H1 (cell line): ENCODE data around the gene PRR33. TPM values are rescaled to one million over a fixed set of nuclear protein-coding genes. Genes with fewer than 3 reads are reported as not detected.

Experiments
- CTCF ChIA-PET: fragments of 300-600 bp; sonication (Branson Sonifier 250); formaldehyde crosslinking; loops from one replicate; lab custom pipeline; 2021; ENCODE audit not compliant: partially characterized antibody; lab: Charles Lee
- POLR2A ChIA-PET: fragments of 300-600 bp; sonication (Branson Sonifier 250); formaldehyde crosslinking; loops from one replicate; lab custom pipeline; 2021; ENCODE audit warnings: inconsistent platforms; ENCODE audit not compliant: partially characterized antibody; lab: Charles Lee
- DNase-seq, 2 experiments: peaks; one replicate each; pipeline versions ENCODE4 v3.0.0 to v3.0.0-alpha.2; 2010 to 2022; ENCODE audit warnings: low spot score in 2 of 2, low read depth in 1 of 2, mixed read lengths in 1 of 2
- FAIRE-seq: peaks from 2 replicates; lab custom pipeline; 2011; peaks lifted over from hg19 to GRCh38; lab: Jason Lieb, UNC
- H2AFZ ChIP-seq: 2 replicates; pipeline ENCODE4 v1.8.1; 2012; ENCODE audit warnings: low read length, inconsistent platforms
- H2AK5ac ChIP-seq: 2 replicates; pipeline ENCODE4 v1.6.1; 2013; ENCODE audit warnings: low read depth, low read length
- H2BK120ac ChIP-seq: replicated peaks from 2 replicates; pipeline ENCODE3; 2013; ENCODE audit warnings: low read depth, low read length, inconsistent platforms
- H2BK12ac ChIP-seq: 2 replicates; pipeline ENCODE4 v1.6.1; 2013; ENCODE audit warnings: low read depth, low read length
- H2BK15ac ChIP-seq: 2 replicates; pipeline ENCODE4 v1.6.1; 2013; ENCODE audit warnings: low read length
- H2BK20ac ChIP-seq: 2 replicates; pipeline ENCODE4 v1.6.1; 2013; ENCODE audit warnings: low read length
- H2BK5ac ChIP-seq: 2 replicates; pipeline ENCODE4 v1.6.1; 2013; ENCODE audit warnings: low read depth, low read length
- H3K14ac ChIP-seq: 2 replicates; pipeline ENCODE4 v1.6.1; 2013; ENCODE audit warnings: inconsistent platforms; ENCODE audit not compliant: insufficient read length
- H3K18ac ChIP-seq: 2 replicates; pipeline ENCODE4 v1.6.1; 2013; ENCODE audit warnings: low read length; ENCODE audit errors: extremely low read depth
- H3K23ac ChIP-seq: 2 replicates; pipeline ENCODE4 v1.6.1; 2013; ENCODE audit warnings: inconsistent platforms; ENCODE audit not compliant: insufficient read length
- H3K23me2 ChIP-seq: 2 replicates; pipeline ENCODE4 v1.6.1; 2013; ENCODE audit warnings: low read depth, low read length
- H3K27ac ChIP-seq: 2 replicates; pipeline ENCODE4 v1.6.1; 2011; ENCODE audit warnings: low read depth, low read length, inconsistent platforms
- H3K27me3 ChIP-seq, 4 experiments: replicated peaks in 1 of 4; 1 replicate in 1 of 4; 2 replicates in 3 of 4; pipeline versions ENCODE4 v1.6.1 to v1.8.1; 2011 to 2013; ENCODE audit warnings: low read length in 3 of 4, mild to moderate bottlenecking in 3 of 4, inconsistent platforms in 2 of 4, mixed read lengths in 2 of 4, moderate library complexity in 1 of 4; ENCODE audit not compliant: control insufficient read depth in 3 of 4, insufficient read depth in 3 of 4; ENCODE audit errors: extremely low read depth in 1 of 4
- H3K36me3 ChIP-seq, 4 experiments: 2 replicates each; pipeline versions ENCODE4 v1.6.1 to v1.8.1; 2011 to 2013; ENCODE audit warnings: mild to moderate bottlenecking in 4 of 4, low read length in 3 of 4, moderate library complexity in 2 of 4, control low read depth in 1 of 4, inconsistent platforms in 1 of 4; ENCODE audit not compliant: insufficient read depth in 4 of 4, control insufficient read depth in 2 of 4
- H3K4ac ChIP-seq: replicated peaks from 2 replicates; pipeline ENCODE3; 2013; ENCODE audit warnings: low read length, low read depth, mixed read lengths, inconsistent platforms; ENCODE audit not compliant: insufficient read length
- H3K4me1 ChIP-seq, 4 experiments: replicated peaks in 1 of 4; 1 replicate in 1 of 4; 2 replicates in 3 of 4; pipeline versions ENCODE4 v1.6.1 to v1.8.1; 2011 to 2013; ENCODE audit warnings: low read length in 3 of 4, inconsistent platforms in 2 of 4, mixed read lengths in 1 of 4; ENCODE audit not compliant: insufficient read depth in 4 of 4, control insufficient read depth in 3 of 4
- H3K4me2 ChIP-seq, 2 experiments: 2 replicates each; pipeline versions ENCODE4 v1.6.1 to v1.8.1; 2011 to 2013; ENCODE audit warnings: low read depth in 2 of 2, low read length in 2 of 2, control low read depth in 1 of 2, inconsistent platforms in 1 of 2, mild to moderate bottlenecking in 1 of 2; ENCODE audit not compliant: insufficient read depth in 1 of 2
- H3K4me3 ChIP-seq, 4 experiments: fragments of 200-600, 300-600 bp in 1 of 4; sonication (generic), shearing (Covaris generic), sonication (Bioruptor Twin) in 1 of 4; 2 replicates each; pipeline versions ENCODE4 v1.5.1 to v1.8.1; 2011 to 2016; ENCODE audit warnings: low read length in 4 of 4, low read depth in 3 of 4, control low read depth in 2 of 4, inconsistent platforms in 2 of 4, mild to moderate bottlenecking in 2 of 4, mixed read lengths in 1 of 4, moderate library complexity in 1 of 4; ENCODE audit not compliant: insufficient read depth in 2 of 4; ENCODE audit errors: extremely low read depth in 1 of 4
- H3K56ac ChIP-seq: replicated peaks from 2 replicates; pipeline ENCODE3; 2013; ENCODE audit warnings: low read depth, mild to moderate bottlenecking, mixed read lengths, low read length, inconsistent platforms; ENCODE audit not compliant: insufficient read length
- H3K79me1 ChIP-seq: 2 replicates; pipeline ENCODE4 v1.6.1; 2013; ENCODE audit warnings: low read depth, low read length, control low read depth
- H3K79me2 ChIP-seq, 2 experiments: 2 replicates each; pipeline versions ENCODE4 v1.6.1 to v1.8.1; 2012 to 2013; ENCODE audit warnings: low read length in 2 of 2, mild to moderate bottlenecking in 2 of 2, inconsistent platforms in 1 of 2; ENCODE audit not compliant: insufficient read depth in 2 of 2, control insufficient read depth in 1 of 2
- H3K9ac ChIP-seq, 4 experiments: replicated peaks in 1 of 4; 1 replicate in 1 of 4; 2 replicates in 3 of 4; pipeline versions ENCODE4 v1.6.1 to v1.8.1; 2011 to 2013; ENCODE audit warnings: low read depth in 3 of 4, low read length in 3 of 4, control low read depth in 2 of 4, mild to moderate bottlenecking in 2 of 4, moderate library complexity in 2 of 4, inconsistent platforms in 1 of 4; ENCODE audit errors: extremely low read depth in 1 of 4
- H3K9me3 ChIP-seq, 2 experiments: 2 replicates each; pipeline versions ENCODE4 v1.6.1 to v1.8.1; 2012 to 2013; ENCODE audit warnings: mild to moderate bottlenecking in 2 of 2, moderate library complexity in 2 of 2, control low read depth in 1 of 2, inconsistent platforms in 1 of 2, low read depth in 1 of 2, low read length in 1 of 2, mixed read lengths in 1 of 2; ENCODE audit not compliant: insufficient read depth in 2 of 2
- H4K20me1 ChIP-seq, 2 experiments: replicated peaks in 1 of 2; 2 replicates each; pipeline versions ENCODE3 to v1.8.1; 2011 to 2013; ENCODE audit warnings: inconsistent platforms in 2 of 2, low read length in 2 of 2, mild to moderate bottlenecking in 1 of 2; ENCODE audit not compliant: insufficient read depth in 2 of 2, control insufficient read depth in 1 of 2
- H4K5ac ChIP-seq: 2 replicates; pipeline ENCODE4 v1.6.1; 2013; ENCODE audit warnings: low read length, low read depth, mixed read lengths, inconsistent platforms; ENCODE audit not compliant: insufficient read length
- H4K8ac ChIP-seq: 2 replicates; pipeline ENCODE4 v1.8.0; 2013; ENCODE audit warnings: mild to moderate bottlenecking, moderate library complexity, low read length, inconsistent platforms; ENCODE audit not compliant: insufficient read depth; ENCODE audit errors: extremely low read depth
- H4K91ac ChIP-seq: replicated peaks from 2 replicates; pipeline ENCODE3; 2013; ENCODE audit warnings: low read length, mixed read lengths, inconsistent platforms; ENCODE audit not compliant: insufficient read length
- BACH1 ChIP-seq: IDR thresholded peaks from 2 replicates; pipeline ENCODE4 v1.6.1; 2012; ENCODE audit warnings: low read length, improper control_type of control experiment
- BRCA1 ChIP-seq: IDR thresholded peaks from 2 replicates; pipeline ENCODE4 v1.6.1; 2012; ENCODE audit warnings: low read depth, low read length, improper control_type of control experiment
- CHD1 ChIP-seq: IDR thresholded peaks from 2 replicates; pipeline ENCODE4 v1.6.1; 2012; ENCODE audit warnings: low read depth, low read length, improper control_type of control experiment
- CREB1 ChIP-seq: IDR thresholded peaks from 2 replicates; pipeline ENCODE4 v1.6.1; 2012; ENCODE audit warnings: inconsistent platforms
- GABPA ChIP-seq: IDR thresholded peaks from 2 replicates; pipeline ENCODE4 v1.6.1; 2011; ENCODE audit warnings: mild to moderate bottlenecking, low read length, moderate library complexity, borderline replicate concordance; ENCODE audit not compliant: insufficient read depth
- HDAC2 ChIP-seq, 2 experiments: fragments of 300-600 bp in 1 of 2; sonication (generic) in 1 of 2; IDR thresholded peaks; 2 replicates each; pipeline ENCODE4 v1.6.1; 2011 to 2012; ENCODE audit warnings: low read depth in 2 of 2, low read length in 2 of 2, mild to moderate bottlenecking in 2 of 2, moderate library complexity in 2 of 2, borderline replicate concordance in 1 of 2, inconsistent platforms in 1 of 2
- HDAC6 ChIP-seq: IDR thresholded peaks from one replicate; pipeline ENCODE4 v1.7.1; 2012; ENCODE audit warnings: low read depth, mild to moderate bottlenecking, inconsistent platforms, low read length, moderate library complexity
- KDM1A ChIP-seq: fragments of 200-600, 300-600 bp; sonication (generic); IDR thresholded peaks from 2 replicates; pipeline ENCODE4 v1.7.1; 2016; ENCODE audit warnings: mild to moderate bottlenecking, low read length, borderline replicate concordance
- MAFK ChIP-seq: IDR thresholded peaks from 2 replicates; pipeline ENCODE4 v1.6.1; 2012; ENCODE audit warnings: low read depth, mild to moderate bottlenecking, improper control_type of control experiment, low read length
- NRF1 ChIP-seq: IDR thresholded peaks from 2 replicates; pipeline ENCODE4 v1.6.1; 2011; ENCODE audit warnings: mild to moderate bottlenecking, low read depth, low read length, improper control_type of control experiment
- SIN3A ChIP-seq, 2 experiments: IDR thresholded peaks in 1 of 2; conservative IDR thresholded peaks in 1 of 2; 2 replicates each; pipeline ENCODE4 v1.6.1; 2011 to 2012; ENCODE audit warnings: low read length in 2 of 2, improper control_type of control experiment in 1 of 2, low read depth in 1 of 2, mild to moderate bottlenecking in 1 of 2
- SIRT6 ChIP-seq: IDR thresholded peaks from one replicate; pipeline ENCODE4 v1.7.1; 2012; ENCODE audit warnings: low read length, inconsistent platforms
- SIX5 ChIP-seq: IDR thresholded peaks from 2 replicates; pipeline ENCODE4 v1.6.1; 2011; ENCODE audit warnings: mild to moderate bottlenecking, low read depth, low read length
- TAF1 ChIP-seq: IDR thresholded peaks from 2 replicates; pipeline ENCODE4 v1.6.1; 2011; ENCODE audit warnings: mild to moderate bottlenecking, low read depth, low read length
- WGBS, 2 experiments: shearing (Covaris generic) in 1 of 2; methylation state at CpG; one replicate each; pipeline versions ENCODE4 v1.1.6 to v1.1.7; 2013 to 2015; ENCODE audit warnings: low lambda C conversion rate in 2 of 2, mixed read lengths in 2 of 2, inconsistent platforms in 1 of 2, low coverage in 1 of 2, missing lambda C conversion rate in 1 of 2; ENCODE audit not compliant: insufficient replicate concordance in 2 of 2, insufficient coverage in 1 of 2, insufficient read length in 1 of 2; ENCODE audit errors: extremely low coverage in 1 of 2, missing lambda C conversion rate in 1 of 2; 5-methylcytosine and 5-hydroxymethylcytosine counted together
- polyA plus RNA-seq, 7 experiments: library from polyadenylated mRNA; depleted of rRNA in 3 of 7; stranded (reverse) in 5 of 7; unstranded in 2 of 7; fragments of >200 nt in 5 of 7; fragments of 200-250 nt in 2 of 7; gene quantifications; 1 replicate in 5 of 7; 2 replicates in 1 of 7; 4 replicates in 1 of 7; pipeline versions ENCODE4 v1.2.1 to v1.2.3, GENCODE V29; 2011 to 2013; ENCODE audit warnings: missing spikeins in 2 of 7, mixed read lengths in 2 of 7
- total RNA-seq: library from RNA; stranded (reverse); fragmentation: NEBNext Ultra II Directional; extraction: Animal tissue kit (Norgen Biotek cat#: 25700); gene quantifications from 2 replicates; pipeline ENCODE4 v1.2.1, GENCODE V29; 2021

PRR33 gene
- total and polyA plus RNA-seq, 2 of the 8 experiments (the other 6 are each of a cell fraction or from before 2014, with no cell fraction given): 0.02 TPM; not detected in 1

DNA sequence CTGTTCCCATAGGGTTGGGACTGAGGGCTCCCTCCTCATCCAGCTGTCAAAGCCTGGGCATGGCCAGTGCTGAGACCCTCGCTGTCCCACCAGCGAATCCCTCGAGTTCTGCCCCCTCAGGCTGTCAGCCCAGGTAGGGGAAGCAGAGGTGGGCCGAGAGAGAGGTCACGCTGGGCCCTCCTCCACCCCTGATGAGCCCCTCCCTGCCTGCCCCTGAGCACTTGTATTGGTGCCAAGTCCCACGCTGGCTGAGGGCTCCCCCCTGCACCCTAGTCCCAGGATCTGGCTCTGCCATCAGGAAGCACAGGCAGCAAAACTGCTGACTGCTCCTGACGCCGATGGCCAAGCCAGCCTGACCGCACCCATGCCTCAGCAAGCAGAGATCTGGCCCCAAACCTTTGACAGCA lies 3.3 kb downstream of the PRR33 start:
- no peak overlapping the region for H3K23ac ChIP-seq
- no peak for TF ChIP-seq BACH1
- no peak for TF ChIP-seq CHD1
- TF ChIP-seq CREB1: no peak
- TF ChIP-seq TAF1: no peak
- TF ChIP-seq SIN3A (conservative IDR thresholded peaks at IDR 0.05 in 1 of 2, IDR thresholded peaks at IDR 0.05 in 1 of 2; ENCODE audit: low read depth in 1 of 2, low read length in 2 of 2): no peak
- TF ChIP-seq SIRT6: no peak
- no peak for TF ChIP-seq KDM1A
- no peak for TF ChIP-seq HDAC6
- TF ChIP-seq NRF1: no peak
- TF ChIP-seq BRCA1: no peak
- TF ChIP-seq SIX5: no peak
- no peak for TF ChIP-seq HDAC2 (IDR thresholded peaks at IDR 0.05; ENCODE audit: borderline replicate concordance in 1 of 2, low read depth in 2 of 2, low read length in 2 of 2)
- TF ChIP-seq GABPA: no peak
- TF ChIP-seq MAFK: no peak

More for the DNA sequence above, 3.3 kb downstream of the PRR33 start:
- FAIRE-seq: no peak
- Histone ChIP-seq H3K56ac (no peak overlapping the region), H4K91ac (no peak overlapping the region), H3K79me2 (no peaks in the 10 kb centered on the region), H2BK5ac (no peak overlapping the region), H3K9ac (no peak overlapping the region), H3K18ac (no peak overlapping the region), H3K4me3 (no peak overlapping the region), H3K4ac (no peak overlapping the region), H3K4me1 (no peaks in the 10 kb centered on the region), H4K8ac (no peak overlapping the region), H3K9me3 (no peaks in the 10 kb centered on the region), H2BK12ac (no peak overlapping the region), H3K27me3 (no peaks in the 10 kb centered on the region; a peak in 1 of 7 replicates), H2BK120ac (no peak overlapping the region), H3K36me3 (no peaks in the 10 kb centered on the region), H4K20me1 (peaks cover 0 to 2% of the 10 kb centered on the region in 2 experiments), H2BK20ac (no peak overlapping the region), H3K4me2 (no peak overlapping the region), H4K5ac (no peak overlapping the region), H2AFZ (no peak overlapping the region), H3K79me1 (no peaks in the 10 kb centered on the region), H2BK15ac (no peak overlapping the region), H3K23me2 (peaks cover 26% of the 10 kb centered on the region; the same call in 1 of the 2 replicates), H3K14ac (no peak overlapping the region), H3K27ac (no peak overlapping the region), H2AK5ac (no peak overlapping the region)
- 92% methylated on average over 8 of the region's 9 CpGs; no CpG with 5 or more reads in 1 of the 2 experiments for WGBS, 2 experiments
- ChIA-PET POLR2A (interaction anchor here (0.6 kb wide), 1 partner anchor 1074 kb away, joined by 3 read pairs; no protein-coding TSS in a partner anchor), CTCF (interaction anchor here (1.0 to 4.0 kb wide), 11 partner anchors 10 to 268 kb away, joined by 3 to 39 read pairs (median 6); no protein-coding TSS in a partner anchor)
- no peak for DNase-seq
